Measurements from ENCODE around the gene KPNA6.
"Not testable (repeated sequence)": the region's sequence is repeated elsewhere in the genome, so short reads cannot be mapped to it uniquely, and the experiment has no call there.

KPNA6 gene

DNA sequence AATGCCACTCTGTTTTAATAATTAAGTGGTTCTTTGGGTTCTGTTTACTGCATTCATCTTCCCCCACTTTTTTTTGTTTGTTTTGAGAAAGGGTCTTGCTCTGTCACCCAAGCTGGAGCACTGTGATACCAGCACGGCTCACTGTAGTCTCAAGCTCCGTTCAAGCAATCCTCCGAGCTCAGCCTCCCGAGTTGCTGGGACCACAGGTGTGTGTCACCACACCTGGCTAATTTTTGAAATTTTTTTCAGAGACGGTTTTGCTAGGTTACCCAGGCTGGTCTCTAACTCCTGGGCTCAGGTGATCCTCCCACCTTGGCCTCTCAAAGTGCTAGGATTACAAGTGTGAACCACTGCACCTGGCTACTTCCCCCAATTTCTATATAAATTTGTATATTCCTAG is 29.3 kb downstream of the KPNA6 start:
- no peaks in the 10 kb centered on the region for H3K9me3 ChIP-seq
- peaks cover 99% of the 10 kb centered on the region for H4K20me1 ChIP-seq
- H3K4me3 ChIP-seq, result no peak overlapping the region
- 0 out of 2 replicates have a peak, but pooled peaks cover 8% of the 10 kb centered on the region for H3K4me1 ChIP-seq
- no peak overlapping the region for H3K4me2 ChIP-seq
- no peak for TF ChIP-seq Cebpa-rat (IDR thresholded peaks at IDR 0.05)
- peaks cover 56% of the 10 kb centered on the region for H3K36me3 ChIP-seq
- H3K27me3 ChIP-seq, result no peaks in the 10 kb centered on the region
- H3K9ac ChIP-seq, result no peak overlapping the region
- H3K27ac ChIP-seq, result no peak overlapping the region

DNA sequence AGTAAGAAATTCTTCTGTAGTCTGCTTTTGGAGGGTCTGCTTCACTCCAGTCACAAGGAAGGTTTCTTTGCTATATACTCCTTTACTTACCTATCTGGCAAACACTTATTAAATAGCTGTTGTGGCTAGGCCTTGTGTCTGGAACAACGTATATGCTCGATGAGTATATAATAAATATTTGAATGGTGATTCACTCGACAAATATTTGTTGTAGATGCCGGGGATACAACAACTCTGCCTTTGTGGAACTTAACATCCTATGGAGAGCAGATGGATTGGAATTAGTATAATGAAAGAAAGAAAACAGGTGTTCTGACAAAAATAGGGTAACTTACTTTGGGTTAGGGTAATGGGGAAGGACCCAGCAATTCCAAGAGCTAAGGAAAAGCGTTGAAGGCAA is 31.1 kb downstream of the KPNA6 start:
- no peak overlapping the region for H3K9ac ChIP-seq
- H3K27me3 ChIP-seq, result no peaks in the 10 kb centered on the region
- no peak overlapping the region for H3K27ac ChIP-seq
- TF ChIP-seq Cebpa-rat (IDR thresholded peaks at IDR 0.05), result no peak
- H3K9me3 ChIP-seq, result no peaks in the 10 kb centered on the region
- no peak overlapping the region for H3K4me3 ChIP-seq
- peaks cover 45% of the 10 kb centered on the region for H3K36me3 ChIP-seq
- H3K4me1 ChIP-seq, result 0 out of 2 replicates have a peak, but pooled peaks cover 13% of the 10 kb centered on the region
- H3K4me2 ChIP-seq, result no peak overlapping the region
- peaks cover 100% of the 10 kb centered on the region for H4K20me1 ChIP-seq

DNA sequence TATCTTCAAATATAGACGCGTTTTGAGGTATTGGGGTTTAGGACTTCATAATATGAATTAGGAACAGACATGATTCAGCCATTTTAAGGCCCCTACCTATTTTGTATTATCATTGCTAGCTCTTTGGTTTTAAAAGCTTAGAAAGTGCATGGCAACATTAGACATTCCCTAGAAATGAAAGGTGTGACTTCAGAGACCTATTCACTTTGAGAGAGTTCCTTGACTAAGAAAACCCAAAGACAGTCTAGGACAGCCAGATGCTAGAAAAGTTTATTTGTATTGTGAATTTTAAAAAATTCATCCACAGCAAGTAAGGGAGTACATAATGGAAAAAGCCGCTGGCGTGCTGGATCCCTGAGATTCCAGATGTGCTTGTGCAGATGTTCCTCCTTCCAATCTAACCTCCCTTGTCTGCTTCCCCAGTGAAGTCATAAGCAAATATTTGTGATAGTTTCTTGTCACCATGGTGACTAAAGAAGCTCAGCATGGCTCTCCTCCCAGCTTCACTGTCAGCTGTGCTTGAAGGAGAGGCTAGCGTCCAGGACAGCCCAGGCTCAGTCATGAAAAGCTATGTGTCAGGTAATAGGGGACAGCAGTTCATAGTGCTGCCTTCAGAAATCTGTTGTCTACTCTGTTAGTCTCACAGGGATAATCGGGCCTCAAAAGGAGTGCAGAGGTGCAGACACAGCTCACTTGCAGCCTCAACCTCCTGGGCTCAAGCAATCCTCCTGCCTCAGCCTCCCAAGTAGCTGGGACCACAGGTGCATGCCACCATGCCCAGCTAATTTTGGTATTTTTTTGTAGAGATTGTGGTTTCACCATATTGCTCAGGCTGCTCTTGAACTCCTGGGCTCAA is 34.8 kb downstream of the KPNA6 start:
- no peak overlapping the region for H3K9ac ChIP-seq
- H4K20me1 ChIP-seq, result peaks cover 100% of the 10 kb centered on the region
- no peak overlapping the region for H3K4me2 ChIP-seq
- 0 out of 2 replicates have a peak, but pooled peaks cover 19% of the 10 kb centered on the region for H3K4me1 ChIP-seq
- H3K9me3 ChIP-seq, result peaks cover 18% of the 10 kb centered on the region
- no peaks in the 10 kb centered on the region for H3K27me3 ChIP-seq
- no peak for TF ChIP-seq Cebpa-rat (IDR thresholded peaks at IDR 0.05)
- H3K4me3 ChIP-seq, result no peak overlapping the region
- peaks cover 33% of the 10 kb centered on the region for H3K36me3 ChIP-seq
- no peak overlapping the region for H3K27ac ChIP-seq

- not testable (repeated sequence) for H3K27ac ChIP-seq, H3K27me3 ChIP-seq, H3K4me3 ChIP-seq, H3K4me2 ChIP-seq, H3K9ac ChIP-seq
- Histone ChIP-seq H4K20me1 (peaks cover 100% of the 10 kb centered on the region), H3K9me3 (peaks cover 24% of the 10 kb centered on the region), H3K36me3 (peaks cover 34% of the 10 kb centered on the region), H3K4me1 (0 out of 2 replicates have a peak, but pooled peaks cover 19% of the 10 kb centered on the region)
Observed at GRCh38 chr1:32143302-32143695, 35.4 kb downstream of the KPNA6 start.

- Histone ChIP-seq H3K4me2 (no peak overlapping the region), H3K27me3 (no peaks in the 10 kb centered on the region), H3K4me3 (no peak overlapping the region), H3K27ac (no peak overlapping the region), H4K20me1 (peaks cover 100% of the 10 kb centered on the region), H3K9me3 (peaks cover 32% of the 10 kb centered on the region), H3K9ac (no peak overlapping the region), H3K4me1 (0 out of 2 replicates have a peak, but pooled peaks cover 14% of the 10 kb centered on the region), H3K36me3 (peaks cover 41% of the 10 kb centered on the region)
- no peak for TF ChIP-seq Cebpa-rat (IDR thresholded peaks at IDR 0.05)
Observed at GRCh38 chr1:32144033-32144432, 36.2 kb downstream of the KPNA6 start.

DNA sequence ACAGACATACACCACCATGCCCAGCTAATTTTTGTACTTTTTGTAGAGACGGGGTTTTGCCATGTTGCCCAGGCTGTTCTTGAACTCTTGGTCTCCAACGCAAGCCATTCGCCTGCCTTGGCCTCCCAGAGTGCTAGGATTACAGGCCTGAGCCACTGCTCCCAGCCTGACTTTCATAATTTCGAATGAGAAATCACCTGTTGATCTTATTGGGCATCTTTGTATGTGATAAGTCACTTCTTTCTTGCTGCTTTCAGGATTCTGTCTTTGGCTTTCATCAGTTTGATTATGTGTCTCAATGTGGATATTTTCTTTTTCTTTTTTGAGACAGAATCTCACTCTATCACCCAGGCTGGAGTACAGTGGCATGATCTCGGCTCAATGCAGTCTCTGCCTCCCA is 39.9 kb downstream of the KPNA6 start:
- H3K27me3 ChIP-seq, H3K4me1 ChIP-seq: not testable (repeated sequence)
- H3K36me3 ChIP-seq, result peaks cover 41% of the 10 kb centered on the region

DNA sequence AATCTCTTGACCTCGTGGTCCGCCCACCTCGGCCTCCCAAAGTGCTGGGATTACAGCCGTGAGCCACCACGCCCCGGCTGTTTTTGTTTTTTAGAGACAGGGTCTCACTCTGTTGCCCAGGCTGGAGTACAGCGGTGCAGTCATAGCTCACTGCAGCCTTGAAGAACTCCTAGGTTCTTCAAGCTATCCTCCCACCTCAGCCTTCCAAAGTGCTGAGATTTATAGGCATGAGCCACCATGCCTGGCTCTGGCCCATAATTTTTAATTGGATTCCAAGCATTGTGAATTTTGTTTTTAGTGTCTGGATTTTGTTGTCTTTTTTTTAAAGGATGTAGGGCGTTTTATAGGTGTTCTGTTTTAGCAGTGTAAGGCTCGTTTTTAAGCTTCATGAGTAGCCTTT is 43.0 kb downstream of the KPNA6 start:
- H3K27ac ChIP-seq, result no peak overlapping the region
- H3K36me3 ChIP-seq, result peaks cover 54% of the 10 kb centered on the region
- peaks cover 91% of the 10 kb centered on the region for H4K20me1 ChIP-seq
- no peaks in the 10 kb centered on the region for H3K27me3 ChIP-seq
- H3K4me3 ChIP-seq, result no peak overlapping the region
- peaks cover 30% of the 10 kb centered on the region for H3K9me3 ChIP-seq
- TF ChIP-seq Cebpa-rat (IDR thresholded peaks at IDR 0.05), result no peak
- H3K9ac ChIP-seq, result no peak overlapping the region
- H3K4me1 ChIP-seq, result 0 out of 2 replicates have a peak, but pooled peaks cover 5% of the 10 kb centered on the region
- no peak overlapping the region for H3K4me2 ChIP-seq

More for the DNA sequence above, 39.9 kb downstream of the KPNA6 start:
- H3K9me3 ChIP-seq, result peaks cover 38% of the 10 kb centered on the region
- not testable (repeated sequence) for H3K4me3 ChIP-seq, H3K4me2 ChIP-seq, H3K27ac ChIP-seq, H3K9ac ChIP-seq
- peaks cover 92% of the 10 kb centered on the region for H4K20me1 ChIP-seq

GRCh38 chr1:32151319-32151787 is 43.5 kb downstream of the KPNA6 start:
- TF ChIP-seq Cebpa-rat (IDR thresholded peaks at IDR 0.05), result no peak
- H3K27ac ChIP-seq, result no peak overlapping the region
- no peak overlapping the region for H3K4me2 ChIP-seq
- peaks cover 30% of the 10 kb centered on the region for H3K9me3 ChIP-seq
- H3K9ac ChIP-seq, result no peak overlapping the region
- no peak overlapping the region for H3K4me3 ChIP-seq
- H4K20me1 ChIP-seq, result peaks cover 91% of the 10 kb centered on the region
- no peaks in the 10 kb centered on the region for H3K27me3 ChIP-seq
- H3K36me3 ChIP-seq, result peaks cover 59% of the 10 kb centered on the region
- H3K4me1 ChIP-seq, result 0 out of 2 replicates have a peak, but pooled peaks cover 5% of the 10 kb centered on the region

- H3K4me2 ChIP-seq, result no peak overlapping the region
Observed at GRCh38 chr1:32159189-32159588, 51.3 kb downstream of the KPNA6 start.

DNA sequence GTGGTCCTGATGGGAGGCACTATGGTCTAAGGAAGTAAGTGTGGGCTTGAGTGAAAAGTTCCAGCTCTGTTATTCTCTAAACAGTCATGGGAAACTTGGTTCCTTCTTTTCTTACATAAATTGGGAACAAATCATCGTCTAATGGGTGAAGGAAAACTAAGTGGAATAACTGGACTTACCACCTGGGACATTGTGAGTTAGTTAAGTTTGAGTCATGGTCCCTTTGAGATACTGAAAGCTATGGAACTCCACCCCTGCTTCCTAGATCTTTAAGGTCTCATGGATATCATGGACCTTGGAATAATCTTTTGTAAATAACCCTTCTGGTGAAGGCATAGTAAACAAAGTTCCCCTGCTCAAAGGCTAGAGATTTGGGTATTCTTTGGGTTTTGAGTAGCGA is 55.5 kb downstream of the KPNA6 start:
- Histone ChIP-seq H3K36me3 (peaks cover 96% of the 10 kb centered on the region), H4K20me1 (no peaks in the 10 kb centered on the region), H3K27me3 (no peaks in the 10 kb centered on the region), H3K4me1 (no peaks in the 10 kb centered on the region), H3K4me3 (no peak overlapping the region), H3K4me2 (no peak overlapping the region), H3K9ac (no peak overlapping the region), H3K9me3 (no peaks in the 10 kb centered on the region), H3K27ac (no peak overlapping the region)
- no peak for TF ChIP-seq Cebpa-rat (IDR thresholded peaks at IDR 0.05)

More at GRCh38 chr1:32159189-32159588, 51.3 kb downstream of the KPNA6 start:
- Histone ChIP-seq H3K9ac (no peak overlapping the region), H3K36me3 (peaks cover 98% of the 10 kb centered on the region), H3K27me3 (no peaks in the 10 kb centered on the region), H3K4me1 (no peaks in the 10 kb centered on the region), H4K20me1 (peaks cover 22% of the 10 kb centered on the region), H3K9me3 (no peaks in the 10 kb centered on the region), H3K27ac (no peak overlapping the region), H3K4me3 (no peak overlapping the region)
- TF ChIP-seq Cebpa-rat (IDR thresholded peaks at IDR 0.05), result no peak

DNA sequence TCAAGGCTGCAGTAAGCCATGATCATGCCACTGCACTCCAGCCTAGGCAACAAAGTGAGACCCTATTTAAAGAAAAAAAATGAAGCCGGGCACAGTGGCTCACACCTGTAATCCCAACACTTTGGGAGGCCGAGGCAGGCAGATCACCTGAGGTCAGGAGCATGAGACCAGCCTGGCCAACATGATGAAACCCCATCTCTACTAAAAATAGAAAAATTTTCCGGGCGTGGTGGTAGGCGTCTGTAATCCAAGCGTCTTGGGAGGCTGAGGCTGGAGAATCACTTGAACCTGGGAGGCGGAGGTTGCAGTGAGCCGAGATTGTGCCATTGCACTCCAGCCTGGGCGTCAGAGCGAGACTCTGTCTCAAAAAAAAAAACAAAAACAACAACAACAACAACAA is 57.8 kb downstream of the KPNA6 start:
- not testable (repeated sequence) for H3K9ac ChIP-seq, H3K27ac ChIP-seq, H3K4me1 ChIP-seq, H4K20me1 ChIP-seq, H3K9me3 ChIP-seq, H3K4me3 ChIP-seq, H3K4me2 ChIP-seq, H3K27me3 ChIP-seq
- H3K36me3 ChIP-seq, result peaks cover 96% of the 10 kb centered on the region

All from BLaER1 (cell line).